Measurements from ENCODE around the gene ATP1B1.

DNA sequence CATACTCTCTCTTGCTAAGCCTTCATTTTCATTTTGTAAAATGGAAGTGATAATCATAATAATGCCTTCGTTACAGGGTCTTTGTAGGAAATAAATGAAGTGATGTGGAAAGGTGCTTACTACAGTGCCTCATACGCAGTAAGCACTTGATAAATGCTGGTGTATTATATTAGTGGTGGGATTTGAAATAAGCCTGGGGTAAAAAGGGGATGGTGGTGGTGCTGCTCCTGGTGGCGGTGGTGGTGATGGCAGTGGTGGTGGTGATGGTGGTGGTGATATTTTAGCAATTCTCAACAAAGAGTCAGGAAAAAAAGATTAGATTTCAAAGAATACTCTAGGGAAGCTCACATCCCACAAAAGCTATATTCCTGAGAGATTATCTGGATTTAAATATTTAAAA is 35.5 kb upstream of the ATP1B1 start:
- TF ChIP-seq REST (IDR thresholded peaks at IDR 0.05; ENCODE audit: insufficient read depth in 1 of 2, low read depth in 2 of 2, low read length in 2 of 2), result no peak
- TF ChIP-seq POLR2AphosphoS5 (IDR thresholded peaks at IDR 0.05; ENCODE audit: low read depth, low read length), result no peak

Data from PFSK-1 (cell line).